Measurements from ENCODE around the gene LIF. TPM values are rescaled to one million over a fixed set of nuclear protein-coding genes. Genes with fewer than 3 reads are reported as not detected.

Gene LIF
- total RNA-seq, 3 donors from 2014 or later (not counting 1 experiment from before 2014, with no cell fraction given): 2.0 to 2.7 (median 2.6) TPM

DNA sequence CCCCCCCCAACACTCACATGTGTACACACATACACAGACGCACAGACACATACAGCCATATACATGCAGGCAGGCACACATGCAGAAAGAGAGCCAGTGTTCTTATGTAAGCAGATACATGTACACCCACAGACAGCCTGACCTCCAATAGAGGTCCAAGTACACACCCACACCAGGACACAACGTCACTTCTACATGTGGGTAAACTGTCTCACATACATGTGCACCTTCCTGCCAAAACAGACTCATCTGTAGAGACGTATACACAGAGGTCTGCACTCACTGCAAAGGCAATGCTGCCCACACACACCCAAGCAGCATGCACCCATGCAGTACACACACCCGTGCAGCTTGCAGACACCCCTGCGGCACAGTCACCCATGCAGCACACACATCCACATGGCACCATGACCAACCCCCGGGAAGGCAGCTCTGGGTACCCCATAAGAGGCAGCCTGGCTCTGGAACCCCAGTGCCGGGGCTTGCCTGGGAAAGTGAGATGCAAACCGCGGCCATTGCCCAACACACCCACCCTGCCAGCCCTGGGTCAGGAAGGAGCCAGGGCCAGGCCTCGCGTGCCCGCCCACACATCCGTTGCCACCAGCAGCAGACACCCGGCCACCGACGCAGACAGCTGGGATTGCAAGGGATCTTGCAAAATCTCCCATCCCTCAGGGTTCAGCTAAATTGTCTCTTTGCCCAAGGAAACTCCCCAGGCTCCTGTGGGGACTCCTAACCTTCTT is 32.7 kb upstream of the LIF start:
- Histone ChIP-seq H3K4me1 (ENCODE audit: control insufficient read depth, insufficient read depth, low read length) (peaks cover 37% of the 10 kb centered on the region), H3K36me3 (ENCODE audit: control insufficient read depth, insufficient read depth, low read length) (no peaks in the 10 kb centered on the region), H3K27ac (ENCODE audit: low read length) (no peak overlapping the region), H3K9me3 (ENCODE audit: control insufficient read depth, insufficient read depth, low read length) (no peaks in the 10 kb centered on the region), H3K27me3 (ENCODE audit: control insufficient read depth, insufficient read depth, low read length) (no peaks in the 10 kb centered on the region), H3K4me3 (ENCODE audit: low read length) (no peak overlapping the region)
- peaks cover 22 to 24% of the 10 kb centered on the region in 2 donors for H3K27me3 Mint-ChIP-seq (ENCODE audit: low read depth in 2 of 2)
- peaks cover 23 to 35% of the 10 kb centered on the region in 2 donors for H3K4me1 Mint-ChIP-seq
- H3K27ac Mint-ChIP-seq: no peak overlapping the region
- no peak for TF ChIP-seq CTCF (IDR thresholded peaks at IDR 0.05)
- intact Hi-C loops (cut with micrococcal nuclease): no loop called here
- ATAC-seq: peak in 2 of 3 donors; percentile 26 to 61
- no peak overlapping the region for H3K4me3 Mint-ChIP-seq
- H3K36me3 Mint-ChIP-seq: no peaks in the 10 kb centered on the region
- no peak for DNase-seq
- 58% methylated on average over 16 of the region's 16 CpGs for WGBS (ENCODE audit: insufficient coverage)
- H3K9me3 Mint-ChIP-seq: no peaks in the 10 kb centered on the region

DNA sequence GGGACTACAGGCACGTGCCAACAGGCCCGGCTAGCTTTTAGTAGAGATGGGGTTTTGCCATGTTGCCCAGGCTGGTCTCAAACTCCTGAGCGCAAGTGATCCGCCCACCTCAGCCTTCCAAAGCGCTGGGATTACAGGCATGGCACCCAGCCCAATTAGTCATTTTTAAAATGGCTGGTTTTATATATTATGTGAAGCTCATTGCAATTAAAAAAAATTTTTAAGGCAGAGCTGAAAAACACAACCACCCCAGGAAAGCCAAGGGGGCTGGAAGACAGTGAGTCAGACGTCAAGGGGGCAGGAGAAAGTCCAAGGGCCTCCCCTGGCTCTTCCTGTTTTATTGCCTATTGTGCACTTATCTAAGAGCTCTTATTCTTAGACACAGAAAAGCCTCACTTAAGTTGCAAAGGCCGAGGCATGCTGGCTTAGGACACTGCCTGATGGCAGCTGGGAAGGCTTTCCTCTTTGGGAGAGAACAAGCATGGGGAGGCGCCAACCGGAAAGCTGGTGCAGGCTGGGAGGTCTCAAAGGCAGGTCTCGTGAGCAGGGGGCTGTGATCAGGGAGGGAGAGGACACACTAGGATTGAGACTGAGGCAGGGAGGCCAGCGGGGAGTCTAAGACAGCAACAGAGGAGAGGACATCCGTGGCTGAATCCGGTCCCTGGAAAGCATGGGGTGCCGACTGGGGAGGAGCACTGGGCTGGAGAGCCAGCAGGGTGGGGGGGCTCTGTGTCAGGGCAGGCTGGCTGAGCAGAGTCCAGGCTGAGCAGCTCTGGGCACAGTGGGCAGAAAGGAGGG is 31.2 kb upstream of the LIF start:
- Mint-ChIP-seq H3K9me3 (no peaks in the 10 kb centered on the region), H3K27me3 (ENCODE audit: low read depth in 2 of 2) (peaks cover 22 to 24% of the 10 kb centered on the region in 2 donors), H3K4me3 (no peak overlapping the region), H3K36me3 (no peaks in the 10 kb centered on the region), H3K4me1 (peaks cover 23 to 40% of the 10 kb centered on the region in 2 donors), H3K27ac (peak overlapping the region in 1 of 2 donors; percentile 7)
- no peaks in the 10 kb centered on the region for H3K27me3 ChIP-seq (ENCODE audit: control insufficient read depth, insufficient read depth, low read length)
- DNase-seq: no peak
- ATAC-seq: no peak
- intact Hi-C loops (cut with micrococcal nuclease): no loop called here
- no peaks in the 10 kb centered on the region for H3K36me3 ChIP-seq (ENCODE audit: control insufficient read depth, insufficient read depth, low read length)
- H3K9me3 ChIP-seq (ENCODE audit: control insufficient read depth, insufficient read depth, low read length): no peaks in the 10 kb centered on the region
- H3K27ac ChIP-seq (ENCODE audit: low read length): no peak overlapping the region
- WGBS (ENCODE audit: insufficient coverage): 73% methylated on average over 14 of the region's 14 CpGs
- H3K4me3 ChIP-seq (ENCODE audit: low read length): no peak overlapping the region
- TF ChIP-seq CTCF (IDR thresholded peaks at IDR 0.05): no peak
- peaks cover 37% of the 10 kb centered on the region for H3K4me1 ChIP-seq (ENCODE audit: control insufficient read depth, insufficient read depth, low read length)

DNA sequence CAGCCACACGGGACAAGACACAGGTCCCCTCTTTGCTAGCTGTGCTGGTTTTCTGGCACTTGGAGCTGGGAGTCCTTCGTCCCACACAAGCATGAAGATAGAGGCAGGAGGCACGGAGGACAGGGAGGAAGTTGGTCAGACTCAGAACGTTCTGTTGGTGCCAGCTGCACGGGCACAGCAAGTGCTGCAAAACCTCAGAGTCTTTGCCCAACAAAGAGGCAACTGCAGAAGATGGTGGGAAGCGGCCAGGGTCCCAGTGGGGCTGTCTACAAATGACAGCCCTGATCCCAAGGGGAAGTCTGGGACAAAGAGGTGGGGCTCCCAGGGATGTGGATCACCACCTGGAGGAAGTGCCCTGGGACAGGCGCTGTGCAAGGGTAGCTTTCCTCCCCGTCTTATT is 29.5 kb upstream of the LIF start:
- DNase-seq: no peak
- Histone ChIP-seq H3K27me3 (ENCODE audit: control insufficient read depth, insufficient read depth, low read length) (no peaks in the 10 kb centered on the region), H3K4me3 (ENCODE audit: low read length) (no peak overlapping the region), H3K36me3 (ENCODE audit: control insufficient read depth, insufficient read depth, low read length) (no peaks in the 10 kb centered on the region), H3K27ac (ENCODE audit: low read length) (no peak overlapping the region), H3K4me1 (ENCODE audit: control insufficient read depth, insufficient read depth, low read length) (peaks cover 30% of the 10 kb centered on the region), H3K9me3 (ENCODE audit: control insufficient read depth, insufficient read depth, low read length) (no peaks in the 10 kb centered on the region)
- no peak for TF ChIP-seq CTCF (IDR thresholded peaks at IDR 0.05)
- intact Hi-C loops (cut with micrococcal nuclease): no loop called here
- H3K4me3 Mint-ChIP-seq: no peak overlapping the region
- H3K9me3 Mint-ChIP-seq: no peaks in the 10 kb centered on the region
- peaks cover 23 to 45% of the 10 kb centered on the region in 2 donors for H3K4me1 Mint-ChIP-seq
- no peaks in the 10 kb centered on the region for H3K36me3 Mint-ChIP-seq
- WGBS (ENCODE audit: insufficient coverage): 24% methylated on average over 8 of the region's 8 CpGs
- peak overlapping the region in 1 of 2 donors; percentile 76 for H3K27ac Mint-ChIP-seq
- peaks cover 22 to 24% of the 10 kb centered on the region in 2 donors for H3K27me3 Mint-ChIP-seq (ENCODE audit: low read depth in 2 of 2)
- ATAC-seq: no peak
